WERI-Rb-1 (cell line): ENCODE results near the gene PRAMEF8.
"Not testable (repeated sequence)": the region's sequence is repeated elsewhere in the genome, so short reads cannot be mapped to it uniquely, and the experiment has no call there.

ENCODE experiments used
- DNase-seq: peaks from one replicate; pipeline ENCODE4 v3.0.0-alpha.2; 2020
- H3K27ac ChIP-seq: fragments of 250-450 bp; sonication (Bioruptor Pico); 2 replicates; pipeline ENCODE4 v1.5.1; 2020; ENCODE audit warnings: mild to moderate bottlenecking, moderate library complexity
- H3K27me3 ChIP-seq: fragments of 250-450 bp; sonication (Bioruptor Pico); 2 replicates; pipeline ENCODE4 v1.5.1; 2021; ENCODE audit warnings: mild to moderate bottlenecking, low read depth, moderate library complexity; ENCODE audit not compliant: insufficient read depth, severe bottlenecking
- H3K36me3 ChIP-seq: fragments of 250-450 bp; sonication (Bioruptor Pico); 2 replicates; pipeline ENCODE4 v1.5.1; 2020; ENCODE audit warnings: mild to moderate bottlenecking, moderate library complexity
- H3K4me3 ChIP-seq: 2 replicates; pipeline ENCODE4 v1.5.1; 2011; ENCODE audit warnings: low read depth, mild to moderate bottlenecking, control low read depth, low read length
- H3K9me3 ChIP-seq: fragments of 250-450 bp; sonication (Bioruptor Pico); 2 replicates; pipeline ENCODE4 v1.5.1; 2021; ENCODE audit warnings: mild to moderate bottlenecking, moderate library complexity; ENCODE audit not compliant: severe bottlenecking

Gene PRAMEF8

DNA sequence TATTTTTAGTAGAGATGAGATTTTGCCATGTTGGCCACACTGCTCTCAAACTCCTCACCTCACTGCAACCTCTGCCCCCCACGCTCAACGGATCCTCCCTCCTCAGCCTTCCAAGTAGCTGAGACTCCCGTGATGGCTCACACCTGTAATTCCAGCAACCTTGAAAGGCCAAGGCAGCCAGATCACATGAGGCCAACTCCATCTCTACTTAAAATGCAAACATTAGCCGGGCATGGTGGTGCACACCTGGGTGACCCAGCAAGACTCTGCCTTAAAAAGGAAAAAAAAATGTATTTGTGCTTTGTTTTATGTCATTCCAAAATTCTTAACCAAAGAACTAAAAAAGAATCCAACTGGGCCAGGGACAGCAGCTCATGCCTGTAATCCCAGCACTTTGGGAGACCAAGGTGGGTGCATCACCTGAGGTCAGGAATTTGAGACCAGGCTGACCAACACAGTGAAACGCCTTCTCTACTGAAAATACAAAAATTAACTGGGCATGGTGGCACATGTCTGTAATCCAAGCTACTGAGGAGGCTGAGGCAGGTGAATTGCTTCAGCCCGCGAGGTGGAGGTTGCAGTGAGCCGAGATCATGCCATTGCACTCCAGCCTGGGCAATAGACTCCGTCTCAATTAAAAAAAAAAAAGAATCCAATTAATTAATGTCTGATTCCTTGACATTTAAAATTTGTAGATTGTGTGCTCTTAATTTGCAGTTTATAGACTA, 41.2 kb downstream of the PRAMEF8 start:
- H3K9me3 ChIP-seq, DNase-seq, H3K27ac ChIP-seq, H3K4me3 ChIP-seq, H3K36me3 ChIP-seq: not testable (repeated sequence)
- peaks cover 58% of the 10 kb centered on the region for H3K27me3 ChIP-seq

DNA sequence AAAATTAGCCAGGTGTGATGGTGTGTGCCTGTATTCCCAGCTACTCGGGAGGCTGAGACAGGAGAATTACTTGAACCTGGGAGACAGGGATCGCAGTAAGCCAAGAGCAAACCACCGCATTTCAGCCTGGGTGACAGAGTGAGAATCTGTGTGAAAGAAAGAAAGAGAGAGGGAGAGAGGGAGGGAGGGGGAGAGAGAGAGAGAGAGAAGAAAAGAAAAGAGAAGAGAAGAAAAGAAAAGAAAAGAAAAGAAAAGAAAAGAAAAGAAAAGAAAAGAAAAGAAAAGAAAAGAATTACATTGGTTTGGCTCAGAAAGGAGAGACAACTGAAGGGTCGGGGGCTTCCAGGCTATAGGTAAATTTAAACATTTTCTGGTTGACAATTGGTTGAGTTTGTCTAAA, 45.3 kb downstream of the PRAMEF8 start:
- not testable (repeated sequence) for DNase-seq, H3K36me3 ChIP-seq, H3K4me3 ChIP-seq, H3K9me3 ChIP-seq, H3K27ac ChIP-seq
- peaks cover 63% of the 10 kb centered on the region for H3K27me3 ChIP-seq

DNA sequence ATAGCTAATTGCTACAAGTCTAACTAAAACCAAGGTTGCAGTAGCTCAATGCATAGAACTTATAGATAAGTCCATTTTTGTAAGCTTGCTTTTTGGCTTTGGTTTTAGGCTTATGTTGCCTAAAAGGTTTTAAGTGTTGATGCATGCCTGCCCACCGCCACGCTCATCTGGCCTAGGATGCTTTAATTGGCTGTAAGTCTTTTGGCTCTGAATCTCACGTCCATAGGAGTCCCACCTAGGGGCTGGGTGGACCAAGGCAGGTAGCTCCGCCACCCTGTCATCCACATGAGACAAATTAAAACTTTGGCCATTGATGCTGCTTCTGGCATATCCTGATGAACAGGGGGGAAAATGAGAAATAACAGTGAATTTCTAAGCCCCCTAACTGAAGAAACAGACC, 47.4 kb downstream of the PRAMEF8 start:
- peaks cover 69% of the 10 kb centered on the region for H3K27me3 ChIP-seq
- DNase-seq, H3K4me3 ChIP-seq, H3K27ac ChIP-seq, H3K36me3 ChIP-seq: not testable (repeated sequence)
- H3K9me3 ChIP-seq, result peaks cover 12% of the 10 kb centered on the region

DNA sequence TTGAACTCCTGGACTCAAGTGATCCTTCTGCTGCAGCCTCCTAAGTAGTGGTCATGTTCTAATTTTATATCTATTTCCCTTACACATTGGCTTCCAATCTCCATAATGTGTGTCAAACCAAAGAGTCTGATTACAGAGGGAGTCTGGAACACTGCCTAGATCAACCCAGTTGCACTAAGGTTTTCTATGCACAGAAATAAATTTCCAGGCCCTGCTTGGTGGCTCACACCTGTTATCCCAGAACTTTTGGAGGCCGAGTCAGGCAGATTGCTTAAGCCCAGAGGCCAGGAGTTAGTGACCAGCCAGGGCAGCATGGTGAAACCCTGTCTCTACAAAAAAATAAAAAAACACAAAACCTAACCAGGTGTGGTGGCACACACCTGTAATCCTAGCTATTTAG, 50.9 kb downstream of the PRAMEF8 start:
- H3K4me3 ChIP-seq, H3K27ac ChIP-seq, H3K36me3 ChIP-seq, DNase-seq: not testable (repeated sequence)
- H3K27me3 ChIP-seq, result peaks cover 68% of the 10 kb centered on the region
- peaks cover 12% of the 10 kb centered on the region for H3K9me3 ChIP-seq

DNA sequence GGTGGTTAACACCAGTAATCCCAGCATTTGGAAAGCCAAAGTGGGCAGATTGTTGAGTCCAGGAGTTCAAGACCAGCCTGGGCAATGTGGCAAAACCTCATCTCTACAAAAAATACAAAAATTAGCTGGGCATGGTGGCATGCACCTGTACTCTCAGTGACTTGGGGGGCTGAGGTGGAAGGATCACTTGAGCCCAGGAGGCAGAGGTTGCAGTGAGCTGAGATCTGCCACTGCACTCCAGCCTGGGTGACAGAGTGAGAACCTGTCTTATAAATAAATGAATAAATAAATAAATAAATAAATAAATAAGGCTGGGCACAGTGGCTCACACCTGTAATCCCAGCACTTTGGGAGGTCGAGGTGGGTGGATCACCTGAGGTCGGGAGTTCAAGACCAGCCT, 52.9 kb downstream of the PRAMEF8 start:
- not testable (repeated sequence) for H3K36me3 ChIP-seq, DNase-seq, H3K27ac ChIP-seq, H3K4me3 ChIP-seq
- peaks cover 62% of the 10 kb centered on the region for H3K27me3 ChIP-seq
- H3K9me3 ChIP-seq, result peaks cover 12% of the 10 kb centered on the region
